SKM-1 treated with dmso at 0.1 percent for 144 hours (cell line): ENCODE data around the gene GLRA2.
"Not testable (repeated sequence)": the region's sequence is repeated elsewhere in the genome, so short reads cannot be mapped to it uniquely, and the experiment has no call there.

Experiments
- DNase-seq: peaks from one replicate; lab custom pipeline; 2025; ENCODE audit not compliant: unreplicated experiment; lab: John Stamatoyannopoulos, UW

The GLRA2 gene

DNA sequence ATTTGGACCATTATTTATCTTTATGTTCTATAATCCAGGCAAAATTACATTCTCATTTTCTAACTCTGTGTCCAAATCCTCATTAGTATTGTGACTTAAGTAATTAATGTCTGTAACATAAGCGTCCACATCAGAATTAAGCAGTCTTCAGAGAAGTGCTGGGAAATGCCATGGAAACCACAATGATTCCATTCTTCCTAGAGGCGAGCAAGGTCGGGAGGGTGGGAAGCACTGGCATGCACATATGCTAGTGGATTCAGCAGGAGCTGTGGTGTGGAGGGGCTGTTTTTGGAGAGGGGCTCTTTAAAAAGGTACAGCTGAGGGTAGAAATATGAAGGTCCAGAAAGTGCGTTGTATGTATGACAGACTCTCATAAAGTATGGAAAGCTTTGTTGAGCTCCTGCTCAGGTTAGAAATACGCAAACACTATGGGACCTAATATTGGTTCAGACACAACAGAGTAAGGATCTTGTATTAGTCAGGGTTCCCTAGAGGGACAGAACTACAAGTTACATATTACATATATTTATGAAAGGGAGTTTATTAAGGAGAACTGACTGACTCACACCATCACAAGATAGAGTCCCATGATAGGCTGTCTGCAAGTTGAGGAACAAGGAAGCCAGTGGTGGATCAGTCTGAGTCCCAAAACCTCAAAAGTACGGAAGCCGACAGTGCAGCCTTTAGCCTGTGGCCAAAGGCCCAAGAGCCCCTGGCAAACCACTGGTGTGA, 61.5 kb downstream of the GLRA2 start:
- no peak for DNase-seq

DNA sequence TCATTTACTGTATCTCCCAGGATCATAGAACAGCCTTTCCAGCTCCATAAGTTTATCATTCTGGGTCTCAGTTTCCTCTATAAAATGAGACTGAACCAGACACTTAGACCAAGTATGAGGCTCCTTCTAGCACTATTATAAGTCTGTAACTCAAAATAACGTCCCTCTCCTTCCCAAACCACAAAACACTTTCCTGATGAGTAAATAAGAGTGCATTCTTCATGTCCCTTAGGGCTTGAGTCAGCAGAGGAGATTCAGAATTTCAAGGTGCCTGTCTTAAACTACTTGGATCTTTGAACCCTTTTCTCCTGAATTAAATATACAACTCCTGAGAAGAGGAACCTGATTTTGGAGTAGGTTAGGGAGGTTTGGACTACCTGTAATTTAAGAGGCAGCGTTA, 62.6 kb downstream of the GLRA2 start:
- DNase-seq: no peak

DNA sequence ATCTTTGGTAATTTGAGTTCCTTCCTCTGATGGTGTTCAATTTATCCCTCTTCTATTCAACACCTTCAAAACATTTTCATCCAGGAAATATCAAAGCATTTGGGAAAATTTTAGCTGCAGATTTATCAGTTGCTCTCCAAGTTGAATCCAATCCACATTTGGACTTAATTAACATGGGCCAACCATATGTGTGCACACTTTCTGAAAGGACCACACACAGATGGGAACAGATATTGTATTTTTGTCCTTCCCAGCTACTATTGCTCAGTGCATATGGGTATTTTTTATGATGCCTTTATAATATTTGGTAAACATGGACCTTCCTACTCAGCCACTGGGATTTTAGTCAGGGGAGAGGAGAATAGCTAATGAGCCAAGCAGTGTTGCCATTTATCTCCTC, 65.2 kb downstream of the GLRA2 start:
- DNase-seq: no peak

DNA sequence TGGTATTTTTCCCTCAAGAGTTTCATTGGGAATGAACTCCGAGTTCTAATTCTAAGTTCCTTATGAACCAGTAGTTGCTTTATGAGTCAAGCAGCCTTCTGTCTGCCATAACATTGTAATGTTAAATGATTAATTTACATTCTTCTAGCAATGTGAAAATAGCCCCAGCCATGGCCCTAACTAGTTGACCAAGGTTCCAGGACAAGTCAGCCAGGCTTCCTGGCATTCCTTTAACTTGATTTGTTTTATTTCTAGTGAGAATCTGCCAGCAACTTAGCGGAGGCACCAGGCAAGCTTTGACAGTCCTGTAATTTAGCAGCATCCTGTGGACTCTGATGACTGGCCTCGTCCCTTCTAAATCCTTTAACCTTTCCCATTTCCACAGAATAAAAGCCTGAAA, 69.0 kb downstream of the GLRA2 start:
- DNase-seq: no peak

DNA sequence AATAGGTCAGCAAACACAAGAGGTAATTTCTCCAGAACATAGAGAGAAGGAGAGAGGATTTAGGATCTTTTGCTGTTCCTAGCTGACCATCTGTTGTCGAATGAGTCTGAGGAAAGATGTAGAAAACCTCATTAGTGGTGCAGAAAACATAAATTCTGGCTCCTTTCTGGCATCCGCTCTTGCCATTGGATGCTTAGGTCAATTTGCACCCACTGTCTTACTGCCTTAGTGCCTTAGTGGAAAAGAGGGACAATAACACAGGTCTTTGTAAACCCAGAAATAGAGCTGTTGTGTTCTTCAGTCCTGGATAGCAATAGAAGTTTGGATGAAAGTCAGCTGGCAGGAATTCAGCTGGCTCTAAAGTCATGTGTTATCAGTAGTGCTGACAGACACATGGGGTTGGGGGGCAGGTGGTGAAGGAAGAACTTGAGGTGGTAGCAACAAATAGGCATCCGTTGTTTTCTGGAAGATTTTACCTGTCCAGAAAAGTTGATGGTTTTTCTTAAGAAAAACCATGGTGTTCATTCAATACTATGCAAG, 78.2 kb downstream of the GLRA2 start:
- no peak for DNase-seq

DNA sequence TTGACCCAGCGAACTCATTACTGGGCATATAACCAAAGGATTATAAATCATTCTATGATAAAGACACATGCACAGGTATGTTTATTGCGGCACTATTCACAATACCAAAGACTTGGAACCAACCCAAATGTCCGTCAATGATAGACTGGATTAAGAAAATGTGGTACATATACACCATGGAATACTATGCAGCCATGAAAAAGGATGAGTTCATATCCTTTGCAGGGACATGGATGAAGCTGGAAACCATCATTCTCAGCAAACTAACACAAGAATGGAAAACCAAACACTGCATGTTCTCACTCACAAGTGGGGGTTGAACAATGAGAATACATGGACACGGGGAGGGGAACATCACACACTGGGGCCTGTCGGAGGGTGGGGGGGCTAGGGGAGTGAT, 83.1 kb downstream of the GLRA2 start:
- not testable (repeated sequence) for DNase-seq

DNA sequence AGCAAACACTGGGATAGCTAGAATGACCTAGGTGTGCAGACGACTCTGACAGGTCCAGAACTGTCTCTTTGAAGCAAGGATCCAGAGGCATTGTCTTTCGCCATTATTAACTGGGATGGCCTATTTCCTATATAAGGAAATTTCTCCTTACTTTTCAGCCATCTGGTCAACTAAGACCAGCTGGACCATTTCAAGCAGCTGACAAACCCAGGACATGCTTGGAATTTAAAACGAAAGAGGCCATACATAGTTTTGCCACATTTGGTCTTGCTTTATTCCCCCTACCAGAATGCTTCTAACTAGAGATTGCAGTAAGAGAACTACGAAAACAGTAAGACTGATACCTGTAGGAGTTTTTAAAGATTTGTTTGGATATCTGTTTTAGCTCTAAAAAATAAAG, 87.0 kb downstream of the GLRA2 start:
- no peak for DNase-seq

DNA sequence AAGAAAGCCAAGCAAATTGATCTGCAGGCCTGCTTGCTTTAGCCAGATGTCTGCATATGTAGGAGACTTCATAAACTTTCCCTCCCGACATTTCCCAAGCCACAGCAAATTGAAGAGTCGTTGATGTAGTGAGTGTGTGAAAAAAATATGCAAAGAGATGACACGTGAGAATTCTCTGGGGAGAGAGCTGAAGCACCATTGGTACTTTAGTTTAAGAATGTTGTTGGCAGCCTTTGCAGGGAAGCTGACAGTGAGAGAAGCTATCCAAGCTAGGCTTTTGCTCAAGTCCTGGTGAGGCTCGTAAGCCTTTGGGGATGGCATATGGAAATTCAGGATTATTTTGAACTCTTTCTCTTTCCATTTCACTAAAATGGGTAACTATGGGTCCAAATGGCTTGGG, 87.5 kb downstream of the GLRA2 start:
- DNase-seq: no peak

DNA sequence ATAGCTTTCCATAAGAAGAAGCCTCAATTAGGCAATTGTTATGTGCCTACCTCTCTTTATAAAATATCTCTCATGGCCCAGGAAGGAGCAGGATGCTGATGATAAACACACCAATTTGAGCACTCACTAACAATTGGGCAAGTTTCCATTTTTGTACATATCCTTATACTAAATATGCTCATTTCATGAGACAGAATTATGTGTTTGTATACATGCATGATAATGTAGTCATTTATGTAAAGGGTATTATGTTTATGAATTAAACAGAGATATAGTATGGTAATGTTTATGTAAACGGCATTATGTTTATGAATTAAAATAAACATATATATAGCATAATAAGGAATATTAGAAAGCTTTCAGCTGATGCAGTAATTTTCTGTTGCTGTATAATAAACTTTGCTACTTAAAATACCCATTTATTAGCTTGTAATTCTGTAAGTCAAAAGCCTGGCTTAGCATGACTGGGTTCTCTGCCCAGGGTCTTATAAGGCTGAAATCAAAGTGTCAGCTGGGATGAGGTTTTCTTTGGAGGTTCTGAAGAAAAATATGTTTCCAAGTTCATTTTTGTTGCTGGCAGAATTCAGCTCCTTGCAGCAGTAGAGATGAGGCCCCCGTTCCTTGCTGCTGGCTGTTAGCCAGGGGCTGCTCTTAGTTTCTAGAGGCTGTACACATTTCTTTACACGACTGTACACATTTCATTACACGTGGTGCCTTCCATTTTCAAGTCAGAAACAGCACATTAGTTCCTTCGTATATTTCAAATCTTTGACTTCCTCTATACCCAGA, 89.0 kb downstream of the GLRA2 start:
- DNase-seq: no peak

DNA sequence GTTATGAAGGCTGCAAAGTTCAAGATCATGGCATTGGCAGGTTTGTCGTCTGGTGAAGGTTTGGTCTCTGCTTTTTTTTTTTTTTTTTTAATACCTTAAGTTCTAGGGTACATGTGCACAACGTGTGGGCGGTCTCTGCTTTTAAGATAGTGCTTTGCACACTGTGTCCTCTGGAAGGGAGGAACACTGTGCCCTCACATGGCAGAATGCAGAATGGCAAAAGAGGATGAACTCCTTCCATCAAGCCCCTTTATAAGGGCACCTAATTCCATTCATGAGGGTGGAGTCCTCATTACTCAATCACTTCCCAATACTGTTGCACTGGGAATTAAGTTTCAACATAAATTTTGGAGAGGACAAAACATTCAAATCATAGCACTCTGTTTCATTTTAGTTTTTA, 101.4 kb downstream of the GLRA2 start:
- DNase-seq: no peak

DNA sequence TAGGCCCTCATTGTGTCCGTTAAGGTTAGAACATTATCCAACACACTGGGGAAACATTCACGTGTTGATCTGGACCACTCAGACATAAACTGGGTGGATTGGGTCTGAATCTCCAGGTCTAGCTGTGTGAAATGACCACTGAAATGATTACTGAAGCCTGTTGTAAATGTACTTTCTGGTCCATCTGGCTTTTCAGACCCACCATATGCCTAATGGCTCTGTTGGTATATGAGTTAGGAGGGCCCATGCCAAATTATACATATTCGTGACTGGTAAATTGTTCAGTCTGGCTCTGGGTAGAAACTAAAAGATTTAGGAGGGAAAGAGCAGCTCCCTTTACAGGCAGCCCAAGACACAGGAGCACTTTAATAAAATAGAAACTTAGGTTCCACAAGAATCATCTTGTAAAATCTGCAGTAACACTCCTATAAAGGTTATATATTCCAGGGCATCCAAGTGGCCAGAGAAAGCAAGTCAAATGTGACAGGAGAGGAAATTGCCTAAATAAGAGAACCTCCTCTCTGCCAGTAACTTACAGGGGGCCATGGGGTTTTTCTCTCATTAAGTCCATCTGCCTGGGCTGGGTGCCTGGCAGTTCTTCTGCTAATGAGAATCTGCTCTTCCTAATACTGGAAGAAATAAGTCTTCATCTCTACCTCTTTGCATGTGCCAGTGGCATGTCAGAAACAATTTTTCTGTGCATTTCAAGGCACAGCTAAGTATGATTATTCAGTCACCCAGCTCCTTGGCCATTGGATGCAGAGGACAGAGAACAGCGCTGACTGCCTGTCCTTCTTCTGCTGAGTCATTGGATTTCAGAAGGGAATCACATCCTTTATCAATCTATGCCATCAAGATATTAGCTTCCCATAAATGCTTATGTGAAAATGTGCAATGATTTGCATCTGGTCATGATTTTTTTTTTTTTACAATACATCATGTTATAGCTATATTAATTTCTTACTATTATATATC, 112.6 kb downstream of the GLRA2 start:
- DNase-seq: no peak

DNA sequence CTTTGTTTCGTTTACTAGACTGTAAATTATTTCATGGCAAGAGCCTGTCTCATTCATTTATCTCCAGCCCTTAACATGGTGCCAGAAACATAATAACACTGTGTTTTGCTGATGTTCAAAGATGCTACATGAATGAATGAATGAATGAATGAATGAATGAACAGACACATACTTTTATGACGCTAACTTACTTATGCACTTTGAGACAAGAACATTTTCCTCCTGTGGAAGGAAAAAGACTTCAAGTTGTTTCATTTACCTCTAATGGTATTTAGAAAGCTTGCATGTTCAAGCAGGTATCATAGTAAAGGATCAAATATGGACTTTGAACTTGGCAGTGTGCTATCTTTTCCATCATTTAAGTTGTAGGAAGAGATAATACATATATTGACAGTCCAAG, 131.6 kb downstream of the GLRA2 start:
- no peak for DNase-seq

DNA sequence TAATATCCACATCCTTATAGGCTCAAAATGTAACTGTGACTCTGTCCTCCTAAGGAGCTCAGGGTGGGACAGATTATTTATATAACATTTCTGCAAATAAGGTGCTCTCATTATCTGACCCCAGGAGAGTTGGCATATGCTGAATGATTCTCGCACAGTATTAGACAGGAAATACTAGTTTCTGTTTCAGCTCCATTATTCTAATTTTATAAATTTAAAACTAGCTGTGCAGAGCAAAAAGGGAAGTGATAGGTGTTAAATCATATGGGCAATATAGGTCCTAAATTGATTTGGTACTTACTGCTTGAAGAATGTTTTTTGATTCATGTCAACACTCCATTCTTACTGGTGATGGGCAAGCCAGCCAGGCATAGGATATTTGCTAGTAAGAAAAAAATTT, 141.5 kb downstream of the GLRA2 start:
- no peak for DNase-seq

DNA sequence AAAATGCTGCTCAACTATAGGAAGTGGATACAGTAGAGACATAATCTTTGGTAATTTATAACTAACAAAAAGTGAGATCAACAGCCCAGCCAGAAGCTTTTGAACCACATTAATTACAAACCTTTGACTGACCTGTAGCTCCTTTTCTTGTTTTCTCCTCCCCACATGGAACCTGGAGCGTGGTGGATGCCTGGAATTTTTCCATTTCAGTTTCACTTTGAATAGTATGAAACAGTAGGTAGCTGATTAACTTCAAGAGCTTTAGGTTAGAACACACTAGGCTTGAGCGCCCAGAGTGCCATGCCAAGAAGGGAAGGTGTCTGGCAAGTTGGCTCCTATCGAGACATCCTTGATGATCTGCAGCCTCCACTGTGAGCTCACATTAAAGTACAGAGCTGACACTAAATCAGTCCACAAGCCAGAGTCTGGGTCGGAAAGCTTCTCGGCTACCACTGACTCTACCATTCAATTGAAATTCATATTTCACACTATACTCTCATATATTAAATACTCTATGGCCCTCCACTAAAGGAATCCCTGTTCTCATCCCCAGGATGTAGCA, 143.4 kb downstream of the GLRA2 start:
- DNase-seq: no peak

DNA sequence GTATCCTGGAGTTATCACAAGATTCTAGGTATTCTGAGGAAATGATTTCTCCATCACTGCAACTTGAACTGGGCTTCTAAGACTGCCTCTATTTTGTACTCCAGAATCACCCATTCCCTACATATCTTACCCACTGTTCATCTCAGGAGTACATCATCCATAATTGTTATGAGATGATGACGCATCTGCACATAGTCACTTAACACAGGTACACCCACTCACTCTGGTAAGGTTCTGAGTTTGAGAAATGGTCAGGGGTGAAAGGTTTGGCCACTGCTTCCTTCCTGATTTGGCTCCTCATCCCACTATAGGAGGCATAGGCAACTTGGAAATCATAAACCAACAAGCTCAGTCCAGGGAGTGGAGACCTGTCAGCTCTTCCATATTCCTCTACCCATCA, 143.9 kb downstream of the GLRA2 start:
- DNase-seq: no peak

DNA sequence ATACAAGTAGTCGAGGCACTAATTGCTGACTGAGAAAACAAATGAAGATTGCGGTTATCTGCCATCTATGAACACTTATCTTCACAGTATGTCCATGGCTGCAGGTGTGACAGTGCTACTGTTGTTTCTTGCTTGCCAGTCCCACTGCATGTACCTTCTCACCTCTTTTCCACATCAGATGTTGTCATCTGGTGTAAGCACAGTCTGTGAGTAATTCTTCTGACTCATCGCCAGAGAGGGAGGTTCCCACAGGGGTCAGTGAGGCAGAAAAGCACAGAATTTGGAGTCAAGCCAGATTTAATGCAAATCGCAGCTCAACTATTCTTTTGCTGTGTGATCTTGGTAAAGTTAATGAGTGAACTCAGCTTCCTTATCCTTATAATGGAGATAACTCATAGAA, 144.4 kb downstream of the GLRA2 start:
- DNase-seq: no peak

DNA sequence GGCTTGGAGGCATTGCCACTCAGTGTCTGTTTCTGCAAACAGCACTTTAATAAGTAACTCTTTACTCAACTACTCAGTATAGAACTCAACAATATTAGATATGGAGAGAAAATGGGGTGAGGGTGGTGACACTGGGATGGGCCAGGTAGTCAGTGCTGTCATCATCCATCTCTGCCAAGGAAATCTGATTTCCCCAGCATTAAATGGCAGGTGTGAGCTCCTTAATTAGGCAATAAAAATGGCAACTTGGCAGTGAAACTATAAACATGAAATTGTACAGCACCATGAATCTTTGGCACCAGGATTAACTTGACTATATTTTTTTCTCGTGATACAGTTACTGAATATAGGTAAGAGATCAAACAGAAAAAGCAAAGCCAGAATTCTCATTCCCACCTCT, 146.2 kb downstream of the GLRA2 start:
- DNase-seq: no peak

DNA sequence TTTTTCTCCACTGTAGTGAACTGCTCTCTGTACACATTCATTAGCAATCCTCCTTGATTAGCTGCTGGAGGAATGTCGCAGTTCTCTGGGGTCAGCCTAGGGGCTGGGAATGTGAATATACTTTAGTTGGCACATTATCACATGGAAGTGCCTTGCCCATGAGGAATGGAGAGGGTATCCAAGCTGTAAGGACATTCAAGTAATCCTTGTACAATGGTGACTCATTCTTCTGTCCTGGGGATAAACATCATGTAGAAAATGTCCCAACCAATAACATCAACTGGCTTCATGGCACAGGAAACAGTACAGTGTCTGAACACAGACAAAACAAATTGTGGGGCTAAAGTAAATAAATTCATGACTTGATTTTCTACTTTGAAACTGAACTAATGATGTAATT, 147.1 kb downstream of the GLRA2 start:
- no peak for DNase-seq

DNA sequence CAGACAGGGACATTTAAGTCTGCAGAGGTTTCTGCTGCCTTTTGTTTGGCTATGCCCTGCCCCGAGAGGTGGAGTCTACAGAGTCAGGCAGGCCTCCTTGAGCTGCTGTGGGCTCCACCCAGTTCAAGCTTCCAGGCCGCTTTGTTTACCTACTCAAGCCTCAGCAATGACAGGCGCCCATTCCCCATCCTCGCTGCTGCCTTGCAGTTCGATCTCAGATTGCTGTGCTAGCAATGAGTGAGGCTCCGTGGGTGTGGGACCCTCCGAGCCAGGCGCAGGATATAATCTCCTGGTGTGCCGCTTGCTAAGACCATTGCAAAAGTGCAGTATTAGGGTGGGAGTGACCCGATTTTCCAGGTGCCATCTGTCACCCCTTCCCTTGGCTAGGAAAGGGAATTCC, 159.0 kb downstream of the GLRA2 start:
- DNase-seq: not testable (repeated sequence)

DNA sequence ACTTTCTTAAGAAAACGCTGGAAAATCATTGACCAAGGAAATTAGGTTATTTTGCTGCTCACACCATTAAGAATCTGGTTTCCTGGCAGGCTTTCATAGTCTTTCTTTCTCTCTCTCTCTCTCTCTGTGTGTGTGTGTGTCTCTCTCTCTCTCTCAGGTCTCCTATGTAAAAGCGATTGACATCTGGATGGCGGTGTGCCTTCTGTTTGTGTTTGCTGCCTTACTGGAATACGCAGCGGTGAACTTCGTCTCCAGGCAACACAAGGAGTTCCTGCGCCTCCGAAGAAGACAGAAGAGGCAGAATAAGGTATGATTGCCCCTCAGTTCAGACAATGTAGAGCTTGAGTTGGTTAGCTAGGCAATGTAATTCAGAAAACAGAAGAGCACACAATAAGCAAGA, 161.2 kb downstream of the GLRA2 start:
- DNase-seq: no peak

DNA sequence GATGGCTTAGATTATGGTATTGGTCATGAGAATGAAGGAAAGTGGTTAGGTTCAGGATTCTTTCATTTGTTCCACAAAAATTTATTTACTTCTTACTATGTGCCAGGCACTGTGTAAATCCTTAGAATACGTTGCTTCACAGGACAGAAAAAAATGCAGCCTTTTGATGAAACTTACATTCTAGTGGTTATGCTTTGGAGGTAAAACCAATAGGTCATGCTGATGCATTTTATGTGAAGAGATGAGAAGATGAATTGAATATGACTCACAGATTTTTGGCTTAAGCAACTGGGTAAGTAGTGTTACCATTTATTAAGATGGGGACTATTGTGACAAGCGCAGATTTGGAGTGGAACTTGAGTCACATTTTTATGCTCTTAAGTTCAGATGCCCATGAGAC, 165.3 kb downstream of the GLRA2 start:
- no peak for DNase-seq
